HepG2 (cell line): ENCODE measurements around the gene NAV1. TPM values are rescaled to one million over a fixed set of nuclear protein-coding genes. Genes with fewer than 3 reads are reported as not detected.

Experiments
- AGO2 ChIP-seq: fragments of 200-400 bp; formaldehyde crosslinking; optimal IDR thresholded peaks from 2 replicates; pipeline ENCODE3; 2017; ENCODE audit warnings: mild to moderate bottlenecking, low read depth, low read length, moderate library complexity
- GATAD2A ChIP-seq: IDR thresholded peaks from 2 replicates; pipeline ENCODE4 v1.6.1; 2016
- HBP1 ChIP-seq: IDR thresholded peaks from 2 replicates; pipeline ENCODE4 v1.6.1; 2016; ENCODE audit warnings: low read depth, control low read depth
- HNF4G ChIP-seq, 2 experiments: sonication (generic) in 1 of 2; formaldehyde crosslinking in 1 of 2; IDR thresholded peaks; 2 replicates each; pipeline versions ENCODE4 v1.4.0 to v1.6.1; 2011 to 2020; ENCODE audit warnings: borderline replicate concordance in 2 of 2, low read depth in 2 of 2, mild to moderate bottlenecking in 2 of 2, low read length in 1 of 2, missing genetic modification reagents in 1 of 2, moderate library complexity in 1 of 2
- MEF2D ChIP-seq: sonication (generic); formaldehyde crosslinking; IDR thresholded peaks from 2 replicates; pipeline ENCODE4 v1.5.1; 2020; ENCODE audit warnings: mild to moderate bottlenecking, missing genetic modification reagents
- NRL ChIP-seq: sonication (generic); formaldehyde crosslinking; IDR thresholded peaks from 2 replicates; pipeline ENCODE4 v1.5.0; 2020; ENCODE audit warnings: missing genetic modification reagents, mild to moderate bottlenecking, moderate library complexity, borderline replicate concordance
- SOX6 ChIP-seq, 2 experiments: fragments of 450-650 bp in 1 of 2; sonication (generic) in 1 of 2; formaldehyde crosslinking in 1 of 2; IDR thresholded peaks; 2 replicates each; pipeline versions ENCODE4 v1.4.0 to v1.6.1; 2017 to 2020; ENCODE audit warnings: antibody characterized with exemption in 1 of 2, mild to moderate bottlenecking in 1 of 2, missing genetic modification reagents in 1 of 2
- TAF1 ChIP-seq: sonication (generic); formaldehyde crosslinking; IDR thresholded peaks from 2 replicates; pipeline ENCODE4 v1.4.0; 2020; ENCODE audit warnings: missing genetic modification reagents
- UBTF ChIP-seq: sonication (generic); formaldehyde crosslinking; IDR thresholded peaks from 2 replicates; pipeline ENCODE4 v1.4.0; 2020; ENCODE audit warnings: mild to moderate bottlenecking, missing genetic modification reagents
- ZBTB2 ChIP-seq: sonication (generic); formaldehyde crosslinking; IDR thresholded peaks from 2 replicates; pipeline ENCODE4 v1.8.0; 2022; ENCODE audit warnings: low read depth, missing genetic modification reagents
- ZNF17 ChIP-seq: sonication (generic); formaldehyde crosslinking; IDR thresholded peaks from 2 replicates; pipeline ENCODE4 v1.5.0; 2020; ENCODE audit warnings: mild to moderate bottlenecking, missing genetic modification reagents
- ZNF280B ChIP-seq: sonication (generic); formaldehyde crosslinking; IDR thresholded peaks from 2 replicates; pipeline ENCODE4 v1.5.0; 2020; ENCODE audit warnings: missing genetic modification reagents, mild to moderate bottlenecking, borderline replicate concordance
- ZNF337 ChIP-seq: sonication (generic); formaldehyde crosslinking; IDR thresholded peaks from 2 replicates; pipeline ENCODE4 v1.5.1; 2020; ENCODE audit warnings: missing genetic modification reagents, low read depth, mild to moderate bottlenecking, borderline replicate concordance
- ZNF383 ChIP-seq: sonication (generic); formaldehyde crosslinking; IDR thresholded peaks from 2 replicates; pipeline ENCODE4 v1.4.0; 2020; ENCODE audit warnings: missing genetic modification reagents, mild to moderate bottlenecking, borderline replicate concordance
- ZNF746 ChIP-seq: sonication (generic); formaldehyde crosslinking; IDR thresholded peaks from 2 replicates; pipeline ENCODE4 v1.8.0; 2022; ENCODE audit warnings: mild to moderate bottlenecking, missing genetic modification reagents
- ZNF775 ChIP-seq: sonication (generic); formaldehyde crosslinking; IDR thresholded peaks from 2 replicates; pipeline ENCODE4 v1.4.0; 2020; ENCODE audit warnings: missing genetic modification reagents, mild to moderate bottlenecking, moderate library complexity, borderline replicate concordance
- ZNF792 ChIP-seq: IDR thresholded peaks from 2 replicates; pipeline ENCODE4 v1.6.1; 2016
- polyA plus RNA-seq, 8 experiments: library from polyadenylated mRNA; depleted of rRNA in 3 of 8; stranded (reverse) in 7 of 8; unstranded in 1 of 8; fragments of >200 nt; fragmentation: Illumina TruSeq in 4 of 8; extraction: Trizol in 4 of 8; gene quantifications; 2 replicates each; pipeline versions ENCODE4 v1.2.1 to v1.2.3, GENCODE V29; 2011 to 2016; ENCODE audit warnings: low read depth in 4 of 8, missing spikeins in 1 of 8, mixed read lengths in 1 of 8; ENCODE audit not compliant: insufficient read depth in 1 of 8
- total RNA-seq, 5 experiments: library from RNA; depleted of rRNA; stranded (reverse); fragments of >200 nt; fragmentation: Illumina TruSeq; extraction: Trizol; gene quantifications; 2 replicates each; pipeline ENCODE4 v1.2.3, GENCODE V29; 2016; ENCODE audit warnings: low read depth in 1 of 5
- TF ChIP-seq, protein P1 (sequence below): sonication (generic); formaldehyde crosslinking; IDR thresholded peaks from 2 replicates; pipeline ENCODE4 v1.9.0; 2021; ENCODE audit warnings: missing genetic modification reagents, borderline replicate concordance

NAV1 gene
- total and polyA plus RNA-seq, 2 of the 13 experiments (the other 11 are each of a cell fraction or from before 2014, with no cell fraction given) = not detected

DNA sequence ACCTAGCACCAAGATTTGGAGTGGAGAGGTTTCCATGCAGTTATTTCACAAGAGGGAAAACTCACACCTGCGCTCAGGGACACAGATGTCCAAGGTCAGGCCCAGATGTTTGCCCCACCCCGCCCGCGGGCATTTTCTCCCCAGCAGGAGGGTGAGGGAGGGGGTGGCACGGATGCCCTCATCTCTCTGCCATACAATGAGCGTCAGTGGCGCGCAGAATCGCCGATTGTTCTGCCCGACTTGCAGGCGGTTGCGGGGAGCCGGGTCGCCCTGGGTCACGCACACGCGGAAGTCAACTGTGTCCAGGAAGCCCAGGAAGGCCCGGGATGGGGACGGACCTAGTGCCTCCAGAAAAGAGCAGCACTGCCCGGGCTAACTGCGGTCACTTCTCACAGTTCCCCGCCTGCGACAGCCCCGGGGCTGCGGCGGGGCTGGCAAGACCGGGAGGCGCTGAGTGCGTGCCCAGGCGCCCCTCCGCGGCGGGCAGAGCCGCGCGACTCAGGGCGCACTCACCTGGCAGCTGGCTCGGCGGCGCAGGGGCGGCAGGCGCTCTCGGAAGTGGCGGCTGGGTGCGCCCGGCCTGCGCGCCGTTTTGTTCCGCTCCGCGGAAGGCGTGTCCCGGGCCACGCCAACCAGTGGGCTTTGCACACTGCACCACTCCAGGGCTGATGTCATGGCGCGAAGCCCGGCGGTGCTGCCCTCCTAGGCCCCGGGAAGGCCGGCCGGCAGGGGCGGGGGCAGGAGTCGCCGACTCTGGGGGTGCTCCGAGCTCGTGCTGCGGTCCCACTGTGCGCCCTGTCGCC lies 32.2 kb upstream of the NAV1 start, which contains the start of gene CSRP1 (continued):
- TF ChIP-seq ZBTB2 (CRISPR knock-in tag) = no peak
- no peak for TF ChIP-seq GATAD2A (CRISPR knock-in tag)
- TF ChIP-seq ZNF746 (CRISPR knock-in tag) = no peak
- no peak for TF ChIP-seq ZNF337 (CRISPR knock-in tag)
- TF ChIP-seq ZNF17 (CRISPR knock-in tag) = no peak
- TF ChIP-seq ZNF775 = no peak
- TF ChIP-seq ZNF280B = no peak
- TF ChIP-seq ZNF383 (CRISPR knock-in tag) = no peak
- no peak for TF ChIP-seq SOX6 (IDR thresholded peaks at IDR 0.05)
- TF ChIP-seq SOX6 (CRISPR knock-in tag; IDR thresholded peaks at IDR 0.05) = no peak
- TF ChIP-seq, protein P1, sequence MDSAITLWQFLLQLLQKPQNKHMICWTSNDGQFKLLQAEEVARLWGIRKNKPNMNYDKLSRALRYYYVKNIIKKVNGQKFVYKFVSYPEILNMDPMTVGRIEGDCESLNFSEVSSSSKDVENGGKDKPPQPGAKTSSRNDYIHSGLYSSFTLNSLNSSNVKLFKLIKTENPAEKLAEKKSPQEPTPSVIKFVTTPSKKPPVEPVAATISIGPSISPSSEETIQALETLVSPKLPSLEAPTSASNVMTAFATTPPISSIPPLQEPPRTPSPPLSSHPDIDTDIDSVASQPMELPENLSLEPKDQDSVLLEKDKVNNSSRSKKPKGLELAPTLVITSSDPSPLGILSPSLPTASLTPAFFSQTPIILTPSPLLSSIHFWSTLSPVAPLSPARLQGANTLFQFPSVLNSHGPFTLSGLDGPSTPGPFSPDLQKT (CRISPR knock-in tag) = no peak
- TF ChIP-seq HNF4G (IDR thresholded peaks at IDR 0.05; ENCODE audit: borderline replicate concordance, low read depth, low read length) = no peak
- 0 out of 2 replicates have a peak, but pooled peaks have one; percentile 20 for TF ChIP-seq HNF4G (CRISPR knock-in tag; IDR thresholded peaks at IDR 0.05; ENCODE audit: borderline replicate concordance, low read depth)
- no peak for TF ChIP-seq NRL (CRISPR knock-in tag)
- TF ChIP-seq MEF2D (CRISPR knock-in tag) = no peak
- TF ChIP-seq AGO2 = no peak
- no peak for TF ChIP-seq HBP1 (CRISPR knock-in tag)
- peak; percentile 60 for TF ChIP-seq UBTF (CRISPR knock-in tag)
- TF ChIP-seq TAF1 (CRISPR knock-in tag) = peak; percentile 58
- no peak for TF ChIP-seq ZNF792 (CRISPR knock-in tag)
